ENCODE data around the gene TMEM138.

GRCh38 chr11:61329871-61330270 lies 32.3 kb upstream of the TMEM138 start:
- TF ChIP-seq, protein P1, sequence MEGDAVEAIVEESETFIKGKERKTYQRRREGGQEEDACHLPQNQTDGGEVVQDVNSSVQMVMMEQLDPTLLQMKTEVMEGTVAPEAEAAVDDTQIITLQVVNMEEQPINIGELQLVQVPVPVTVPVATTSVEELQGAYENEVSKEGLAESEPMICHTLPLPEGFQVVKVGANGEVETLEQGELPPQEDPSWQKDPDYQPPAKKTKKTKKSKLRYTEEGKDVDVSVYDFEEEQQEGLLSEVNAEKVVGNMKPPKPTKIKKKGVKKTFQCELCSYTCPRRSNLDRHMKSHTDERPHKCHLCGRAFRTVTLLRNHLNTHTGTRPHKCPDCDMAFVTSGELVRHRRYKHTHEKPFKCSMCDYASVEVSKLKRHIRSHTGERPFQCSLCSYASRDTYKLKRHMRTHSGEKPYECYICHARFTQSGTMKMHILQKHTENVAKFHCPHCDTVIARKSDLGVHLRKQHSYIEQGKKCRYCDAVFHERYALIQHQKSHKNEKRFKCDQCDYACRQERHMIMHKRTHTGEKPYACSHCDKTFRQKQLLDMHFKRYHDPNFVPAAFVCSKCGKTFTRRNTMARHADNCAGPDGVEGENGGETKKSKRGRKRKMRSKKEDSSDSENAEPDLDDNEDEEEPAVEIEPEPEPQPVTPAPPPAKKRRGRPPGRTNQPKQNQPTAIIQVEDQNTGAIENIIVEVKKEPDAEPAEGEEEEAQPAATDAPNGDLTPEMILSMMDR (IDR thresholded peaks at IDR 0.05; ENCODE audit: low read length), result no peak
- no peak for TF ChIP-seq EZH2 (optimal IDR thresholded peaks at IDR 0.05; ENCODE audit: low read depth, low read length)
- no peak for TF ChIP-seq EZH2phosphoT487 (IDR thresholded peaks at IDR 0.05; ENCODE audit: low read length)
